Progenitor cell of endocrine pancreas (in vitro differentiated cells): Measurements from ENCODE around the gene NID1. TPM values are rescaled to one million over a fixed set of nuclear protein-coding genes. Genes with fewer than 3 reads are reported as not detected.

Source experiments
- DNase-seq: peaks from one replicate; pipeline ENCODE4 v3.0.0; 2021; ENCODE audit warnings: low spot score; ENCODE audit not compliant: unreplicated experiment
- H3K27ac Mint-ChIP-seq: 2 replicates; pipeline ENCODE4 v1.8.0; 2021; ENCODE audit warnings: mild to moderate bottlenecking, moderate library complexity, mixed read lengths
- H3K27me3 Mint-ChIP-seq: 2 replicates; pipeline ENCODE4 v1.8.0; 2021; ENCODE audit warnings: mixed read lengths
- H3K36me3 Mint-ChIP-seq: 2 replicates; pipeline ENCODE4 v1.8.0; 2022; ENCODE audit warnings: mixed read lengths; ENCODE audit not compliant: insufficient read depth
- H3K4me1 Mint-ChIP-seq: 2 replicates; pipeline ENCODE4 v1.8.0; 2021; ENCODE audit warnings: low read depth, mixed read lengths
- H3K4me3 Mint-ChIP-seq: 2 replicates; pipeline ENCODE4 v1.8.0; 2021; ENCODE audit warnings: low read depth, mild to moderate bottlenecking, moderate library complexity, mixed read lengths
- H3K9me3 Mint-ChIP-seq: 2 replicates; pipeline ENCODE4 v1.8.0; 2021; ENCODE audit warnings: low read depth, mixed read lengths
- CTCF ChIP-seq: fragments of 200-600 bp; sonication (generic); IDR thresholded peaks from one replicate; pipeline ENCODE4 v1.5.0; 2021; ENCODE audit warnings: antibody characterized with exemption, mild to moderate bottlenecking; ENCODE audit not compliant: unreplicated experiment
- total RNA-seq: library from RNA; stranded (reverse); gene quantifications from 2 replicates; pipeline ENCODE4 v1.2.1, GENCODE V29; 2021

The NID1 gene
- total RNA-seq, 1 donor from 2014 or later, result 21.0 TPM

DNA sequence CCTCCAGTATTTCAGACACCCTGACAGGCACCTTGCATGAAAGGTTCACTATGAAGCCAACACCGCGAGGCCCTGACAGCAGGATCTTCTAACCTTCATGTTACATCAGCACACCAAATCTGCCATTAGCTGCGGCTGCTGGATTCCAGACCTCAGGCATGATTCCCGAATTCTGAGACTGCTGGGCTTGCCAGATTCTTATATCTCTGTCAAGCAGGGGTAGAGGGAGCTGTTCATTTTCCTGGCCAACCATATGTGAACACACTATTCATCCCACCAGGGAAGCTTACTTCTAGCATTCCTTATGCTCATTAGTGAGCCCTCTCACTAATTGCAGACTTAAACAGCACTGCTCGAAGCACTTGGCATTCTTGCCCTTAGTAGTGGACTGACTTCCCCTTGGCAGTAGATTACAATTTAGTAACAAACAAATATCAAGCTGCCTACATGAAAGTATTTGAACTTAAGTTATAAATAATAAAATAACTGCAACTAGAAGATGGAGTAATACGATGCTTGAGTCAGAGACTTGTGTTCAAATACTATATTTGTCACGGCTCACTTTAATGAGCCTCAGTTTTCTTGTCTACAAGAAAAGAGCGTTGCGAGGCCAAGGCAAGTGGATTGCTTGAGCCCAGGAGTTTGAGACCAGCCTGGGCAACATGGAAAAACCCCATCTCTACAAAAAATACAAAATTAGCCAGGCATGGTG lies 43.3 kb downstream of the NID1 start:
- no peak for DNase-seq
- Mint-ChIP-seq H3K27ac (no peak overlapping the region), H3K4me1 (no peaks in the 10 kb centered on the region), H3K9me3 (no peaks in the 10 kb centered on the region), H3K4me3 (no peak overlapping the region), H3K27me3 (no peaks in the 10 kb centered on the region), H3K36me3 (peaks cover 8% of the 10 kb centered on the region)
- no peak for TF ChIP-seq CTCF

- no peaks in the 10 kb centered on the region for H3K4me1 Mint-ChIP-seq
- no peak overlapping the region for H3K27ac Mint-ChIP-seq
- no peaks in the 10 kb centered on the region for H3K9me3 Mint-ChIP-seq
- no peak overlapping the region for H3K4me3 Mint-ChIP-seq
- H3K36me3 Mint-ChIP-seq, result peaks cover 9% of the 10 kb centered on the region
- DNase-seq, result no peak
- no peaks in the 10 kb centered on the region for H3K27me3 Mint-ChIP-seq
- no peak for TF ChIP-seq CTCF
Observed at GRCh38 chr1:236020359-236021219, 44.3 kb downstream of the NID1 start.

GRCh38 chr1:236018885-236019453 lies 45.9 kb downstream of the NID1 start:
- H3K36me3 Mint-ChIP-seq, result peaks cover 10% of the 10 kb centered on the region
- no peak for TF ChIP-seq CTCF
- no peaks in the 10 kb centered on the region for H3K9me3 Mint-ChIP-seq
- H3K4me3 Mint-ChIP-seq, result no peak overlapping the region
- H3K4me1 Mint-ChIP-seq, result no peaks in the 10 kb centered on the region
- H3K27me3 Mint-ChIP-seq, result no peaks in the 10 kb centered on the region
- DNase-seq, result no peak
- no peak overlapping the region for H3K27ac Mint-ChIP-seq

- no peak for DNase-seq
- H3K4me1 Mint-ChIP-seq, result no peaks in the 10 kb centered on the region
- H3K27ac Mint-ChIP-seq, result no peak overlapping the region
- H3K4me3 Mint-ChIP-seq, result no peak overlapping the region
- peaks cover 5% of the 10 kb centered on the region for H3K36me3 Mint-ChIP-seq
- H3K9me3 Mint-ChIP-seq, result no peaks in the 10 kb centered on the region
- no peaks in the 10 kb centered on the region for H3K27me3 Mint-ChIP-seq
- TF ChIP-seq CTCF, result no peak
Observed at GRCh38 chr1:236016782-236017400, 48.0 kb downstream of the NID1 start.

DNA sequence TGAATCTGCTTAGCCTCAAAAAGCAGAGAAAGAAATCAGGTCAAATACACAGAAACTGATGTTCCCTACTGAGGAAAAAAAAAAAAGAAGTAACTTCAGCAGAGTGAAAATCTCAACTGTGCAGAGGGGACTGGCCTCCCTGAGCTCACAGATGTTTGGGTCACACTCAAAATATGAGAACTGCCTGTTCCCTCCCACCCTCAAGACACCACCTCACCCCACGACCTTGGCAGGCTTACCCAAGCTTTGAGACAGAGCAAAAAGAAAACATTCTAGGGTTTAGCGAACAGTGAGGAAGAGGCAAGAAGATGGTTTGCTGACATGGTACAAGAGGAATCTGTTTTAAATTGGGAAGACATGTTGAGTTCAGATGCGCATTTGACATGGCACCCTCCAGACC lies 48.8 kb downstream of the NID1 start:
- Mint-ChIP-seq H3K36me3 (peaks cover 5% of the 10 kb centered on the region), H3K27ac (no peak overlapping the region)

More for the DNA sequence above, 48.8 kb downstream of the NID1 start:
- Mint-ChIP-seq H3K4me1 (no peaks in the 10 kb centered on the region), H3K27me3 (no peaks in the 10 kb centered on the region), H3K4me3 (no peak overlapping the region), H3K9me3 (no peaks in the 10 kb centered on the region)
- no peak for DNase-seq
- TF ChIP-seq CTCF, result no peak
